ENCODE data around the gene USP38. TPM values are rescaled to one million over a fixed set of nuclear protein-coding genes. Genes with fewer than 3 reads are reported as not detected.
"Not testable (repeated sequence)": the region's sequence is repeated elsewhere in the genome, so short reads cannot be mapped to it uniquely, and the experiment has no call there.

USP38 gene
- total RNA-seq, 3 donors from 2014 or later, result 30.6 to 32.6 (median 31.7) TPM

DNA sequence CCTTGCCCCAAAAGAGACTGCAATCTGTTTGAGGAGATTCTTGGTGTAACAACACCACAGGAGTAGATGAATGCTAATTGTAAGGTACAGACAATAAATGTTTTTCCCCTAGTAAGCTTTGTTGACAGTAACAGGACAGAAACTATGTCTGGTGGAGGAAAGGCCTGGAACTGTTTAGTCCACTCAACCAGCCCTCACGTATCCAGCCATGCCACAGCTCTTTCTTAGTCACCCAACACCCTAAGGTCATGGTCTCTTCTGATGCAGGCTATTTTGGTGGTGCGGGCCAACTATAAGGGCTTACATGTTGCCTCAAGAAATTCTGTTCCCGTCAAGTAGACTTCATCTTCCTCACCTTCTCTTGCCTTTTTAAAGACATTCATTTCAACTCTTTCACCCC lies 76.0 kb downstream of the USP38 start:
- Mint-ChIP-seq H3K4me3 (no peak overlapping the region), H3K9me3 (no peaks in the 10 kb centered on the region), H3K27me3 (ENCODE audit: low read depth) (peaks cover 4% of the 10 kb centered on the region), H3K4me1 (ENCODE audit: low read depth) (no peaks in the 10 kb centered on the region), H3K36me3 (ENCODE audit: insufficient read depth) (no peaks in the 10 kb centered on the region)
- ATAC-seq (no peak), DNase-seq (no peak)

DNA sequence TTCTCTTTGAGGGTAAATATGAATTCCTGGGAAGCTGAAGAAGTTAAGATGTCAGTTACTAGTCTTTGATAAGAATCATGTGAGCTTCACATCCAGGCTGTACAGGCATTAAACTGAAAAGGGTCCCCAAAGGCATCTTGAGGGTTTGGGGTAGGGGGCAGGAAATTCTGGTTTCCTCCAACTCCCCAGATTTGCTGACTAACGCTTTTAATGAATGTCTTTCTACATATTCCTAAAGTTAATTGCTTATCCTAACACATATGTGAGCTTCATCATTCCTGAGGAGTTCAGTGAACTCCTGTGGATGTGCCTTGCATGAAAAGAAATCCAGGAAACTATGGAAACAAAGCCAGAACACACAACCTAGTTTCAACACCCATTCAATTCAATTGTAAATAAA lies 78.1 kb downstream of the USP38 start:
- no peaks in the 10 kb centered on the region for H3K36me3 Mint-ChIP-seq (ENCODE audit: insufficient read depth)

DNA sequence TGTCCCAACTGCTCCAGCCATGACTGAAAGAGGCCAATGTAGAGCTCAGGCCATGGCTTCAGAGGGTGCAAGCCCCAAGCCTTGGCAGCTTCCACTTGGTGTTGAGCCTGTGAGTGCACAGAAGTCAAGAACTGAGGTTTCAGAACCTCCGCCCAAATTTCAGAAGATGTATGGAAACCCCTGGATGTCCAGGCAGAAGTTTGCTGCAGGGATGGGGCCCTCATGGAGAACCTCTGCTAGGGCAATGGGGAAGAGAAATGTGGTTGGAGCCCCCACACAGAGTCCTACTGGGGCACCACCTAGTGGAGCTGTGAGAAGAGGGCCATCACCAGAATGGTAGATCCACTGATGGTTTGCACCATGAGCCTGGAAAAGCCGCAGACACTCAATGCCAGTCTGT lies 83.0 kb downstream of the USP38 start:
- not testable (repeated sequence) for H3K4me3 Mint-ChIP-seq; ATAC-seq; DNase-seq; H3K36me3 Mint-ChIP-seq (ENCODE audit: insufficient read depth); H3K4me1 Mint-ChIP-seq (ENCODE audit: low read depth); H3K27me3 Mint-ChIP-seq (ENCODE audit: low read depth)
- peaks cover 16% of the 10 kb centered on the region for H3K9me3 Mint-ChIP-seq

More for the DNA sequence above, 78.1 kb downstream of the USP38 start:
- Mint-ChIP-seq H3K27me3 (ENCODE audit: low read depth) (peaks cover 4% of the 10 kb centered on the region), H3K4me3 (no peak overlapping the region), H3K4me1 (ENCODE audit: low read depth) (no peaks in the 10 kb centered on the region), H3K9me3 (peaks cover 8% of the 10 kb centered on the region)
- ATAC-seq (no peak), DNase-seq (no peak)

DNA sequence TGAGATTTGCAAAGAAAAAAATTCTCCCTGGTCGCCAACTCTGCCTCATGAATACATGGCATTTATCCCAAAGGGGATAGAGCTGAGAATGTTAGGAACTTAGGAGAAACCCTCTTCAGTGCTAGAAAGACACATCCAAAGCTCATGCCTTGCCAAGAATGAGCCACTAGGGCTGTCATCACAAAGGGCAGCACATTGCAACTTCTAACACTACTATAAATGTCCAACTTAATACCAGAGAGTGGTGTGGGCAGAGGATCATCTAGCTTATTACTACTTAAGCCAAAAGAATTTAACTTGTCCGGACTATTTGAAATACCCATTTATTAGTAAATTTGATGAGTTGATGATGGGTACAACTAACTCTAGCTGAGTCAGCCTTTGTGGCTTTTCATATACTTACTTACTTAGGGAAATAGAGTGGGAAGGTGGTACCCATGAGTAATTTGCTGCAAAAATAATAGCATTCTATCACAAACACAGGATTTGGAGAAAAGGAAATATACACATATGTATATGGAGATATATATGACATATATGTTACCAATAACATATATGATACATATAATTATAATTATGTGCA lies 85.6 kb downstream of the USP38 start:
- peaks cover 16% of the 10 kb centered on the region for H3K9me3 Mint-ChIP-seq
- H3K4me1 Mint-ChIP-seq (ENCODE audit: low read depth), result no peaks in the 10 kb centered on the region
- ATAC-seq (no peak), DNase-seq (no peak)
- no peaks in the 10 kb centered on the region for H3K36me3 Mint-ChIP-seq (ENCODE audit: insufficient read depth)
- no peak overlapping the region for H3K4me3 Mint-ChIP-seq
- peaks cover 8% of the 10 kb centered on the region for H3K27me3 Mint-ChIP-seq (ENCODE audit: low read depth)

Other genes starting within 250 kb of the USP38 start
- gene GAB1, start 152.0 kb downstream of the USP38 start, total RNA-seq, result under 1 TPM; 0.30 to 0.95 (median 0.61) TPM